DMS114 treated with DMSO at 0.1 percent for 48 hours (cell line): Measurements from ENCODE around the gene ZGPAT.

Experiments used
- DNase-seq: peaks from one replicate; lab custom pipeline; 2025; ENCODE audit not compliant: unreplicated experiment; lab: John Stamatoyannopoulos, UW

Gene ZGPAT

GRCh38 chr20:63678667-63679465 is 29.0 kb upstream of the ZGPAT start:
- DNase-seq, result no peak

GRCh38 chr20:63679799-63680305 is 28.0 kb upstream of the ZGPAT start:
- no peak for DNase-seq

- DNase-seq, result no peak
These were observed 27.4 kb upstream of the ZGPAT start for GRCh38 chr20:63680427-63680826.

GRCh38 chr20:63680857-63681608 is 26.8 kb upstream of the ZGPAT start:
- no peak for DNase-seq

GRCh38 chr20:63681609-63682142 is 26.2 kb upstream of the ZGPAT start:
- DNase-seq, result no peak

- no peak for DNase-seq
These were observed 25.3 kb upstream of the ZGPAT start for GRCh38 chr20:63682384-63683139.

GRCh38 chr20:63685269-63686026 is 22.4 kb upstream of the ZGPAT start:
- no peak for DNase-seq

GRCh38 chr20:63686094-63686491 is 21.7 kb upstream of the ZGPAT start:
- no peak for DNase-seq

GRCh38 chr20:63686492-63687321 is 21.1 kb upstream of the ZGPAT start:
- DNase-seq, result no peak

- no peak for DNase-seq
These were observed 20.2 kb upstream of the ZGPAT start for GRCh38 chr20:63687419-63688178.

- no peak for DNase-seq
These were observed 19.4 kb upstream of the ZGPAT start for GRCh38 chr20:63688228-63689045.

- DNase-seq, result no peak
These were observed 18.5 kb upstream of the ZGPAT start for GRCh38 chr20:63689046-63690002.

- DNase-seq, result no peak
These were observed 17.6 kb upstream of the ZGPAT start for GRCh38 chr20:63690003-63690897.

GRCh38 chr20:63690898-63691710 is 16.7 kb upstream of the ZGPAT start:
- DNase-seq, result no peak
